Loucy (cell line): ENCODE results near the gene GALNT7.
A peak's percentile ranks its signal among the peaks of the same experiment; 100 is the strongest.

Experiments
- H2AFZ ChIP-seq: fragments of 200-600 bp; sonication (generic); 2 replicates; pipeline ENCODE4 v1.6.0; 2016; ENCODE audit warnings: antibody characterized with exemption, mild to moderate bottlenecking, low read length, moderate library complexity
- H3F3A ChIP-seq: fragments of 200-600 bp; 2 replicates; pipeline ENCODE4 v1.6.0; 2016; ENCODE audit warnings: antibody characterized with exemption, low read depth, mild to moderate bottlenecking
- H3K27me3 ChIP-seq: fragments of 200-600 bp; sonication (generic); 2 replicates; pipeline ENCODE4 v1.6.1; 2014; ENCODE audit warnings: low read length, mild to moderate bottlenecking; ENCODE audit not compliant: insufficient read depth, poor library complexity, severe bottlenecking
- H3K36me3 ChIP-seq: fragments of 200-600 bp; sonication (generic); 2 replicates; pipeline ENCODE4 v1.6.1; 2016; ENCODE audit warnings: low read length; ENCODE audit not compliant: insufficient read depth
- H3K4me1 ChIP-seq: fragments of 200-600 bp; sonication (generic); 2 replicates; pipeline ENCODE4 v1.5.1; 2014; ENCODE audit warnings: low read length, mild to moderate bottlenecking; ENCODE audit not compliant: insufficient read depth, poor library complexity, severe bottlenecking
- H3K4me2 ChIP-seq: fragments of 200-600 bp; sonication (generic); 2 replicates; pipeline ENCODE4 v1.6.0; 2014; ENCODE audit warnings: antibody characterized with exemption, low read length, low read depth, mild to moderate bottlenecking; ENCODE audit not compliant: poor library complexity, severe bottlenecking
- H3K4me3 ChIP-seq: fragments of 200-600 bp; sonication (generic); 2 replicates; pipeline ENCODE4 v1.5.1; 2014; ENCODE audit warnings: low read length, mild to moderate bottlenecking, mixed read lengths; ENCODE audit not compliant: poor library complexity, severe bottlenecking
- H3K79me2 ChIP-seq: fragments of 200-600 bp; sonication (generic); 2 replicates; pipeline ENCODE4 v1.6.1; 2014; ENCODE audit warnings: low read length; ENCODE audit not compliant: insufficient read depth
- H3K9ac ChIP-seq: fragments of 200-600 bp; sonication (generic); 2 replicates; pipeline ENCODE4 v1.6.0; 2014; ENCODE audit warnings: mild to moderate bottlenecking, low read depth, low read length, moderate library complexity; ENCODE audit not compliant: poor library complexity, severe bottlenecking
- H3K9me2 ChIP-seq: fragments of 200-600 bp; sonication (generic); replicated peaks from 2 replicates; pipeline ENCODE4 v1.6.1; 2016; ENCODE audit warnings: low read depth, low read length, mixed read lengths
- H3K9me3 ChIP-seq: fragments of 200-600 bp; sonication (generic); 2 replicates; pipeline ENCODE4 v1.6.1; 2014; ENCODE audit warnings: mild to moderate bottlenecking, antibody characterized with exemption, low read length, low read depth; ENCODE audit not compliant: insufficient read depth
- H4K20me1 ChIP-seq: fragments of 200-600 bp; sonication (generic); 2 replicates; pipeline ENCODE4 v1.6.0; 2014; ENCODE audit warnings: antibody characterized with exemption, low read length, mild to moderate bottlenecking; ENCODE audit not compliant: insufficient read depth, poor library complexity, severe bottlenecking
- CTCF ChIP-seq: fragments of 200-600 bp; sonication (generic); conservative IDR thresholded peaks from 2 replicates; pipeline ENCODE4 v1.5.1; 2014; ENCODE audit warnings: mild to moderate bottlenecking, antibody characterized with exemption, low read length
- EZH2phosphoT487 ChIP-seq: fragments of 200-600 bp; IDR thresholded peaks from 2 replicates; pipeline ENCODE4 v1.6.1; 2018; ENCODE audit warnings: antibody characterized with exemption, mild to moderate bottlenecking, moderate library complexity, borderline replicate concordance

GALNT7 gene

GRCh38 chr4:173121076-173121561 lies 47.5 kb upstream of the GALNT7 start:
- Histone ChIP-seq H4K20me1 (no peaks in the 10 kb centered on the region), H3K27me3 (no peaks in the 10 kb centered on the region), H3K9me3 (no peaks in the 10 kb centered on the region), H3F3A (no peaks in the 10 kb centered on the region), H3K79me2 (no peaks in the 10 kb centered on the region), H3K9ac (no peak overlapping the region), H3K36me3 (no peaks in the 10 kb centered on the region), H3K4me3 (no peak overlapping the region), H2AFZ (no peak overlapping the region), H3K4me1 (peaks cover 18% of the 10 kb centered on the region), H3K4me2 (peak overlapping the region; percentile 8), H3K9me2 (no peaks in the 10 kb centered on the region)
- TF ChIP-seq EZH2phosphoT487 (no peak), CTCF (no peak)

DNA sequence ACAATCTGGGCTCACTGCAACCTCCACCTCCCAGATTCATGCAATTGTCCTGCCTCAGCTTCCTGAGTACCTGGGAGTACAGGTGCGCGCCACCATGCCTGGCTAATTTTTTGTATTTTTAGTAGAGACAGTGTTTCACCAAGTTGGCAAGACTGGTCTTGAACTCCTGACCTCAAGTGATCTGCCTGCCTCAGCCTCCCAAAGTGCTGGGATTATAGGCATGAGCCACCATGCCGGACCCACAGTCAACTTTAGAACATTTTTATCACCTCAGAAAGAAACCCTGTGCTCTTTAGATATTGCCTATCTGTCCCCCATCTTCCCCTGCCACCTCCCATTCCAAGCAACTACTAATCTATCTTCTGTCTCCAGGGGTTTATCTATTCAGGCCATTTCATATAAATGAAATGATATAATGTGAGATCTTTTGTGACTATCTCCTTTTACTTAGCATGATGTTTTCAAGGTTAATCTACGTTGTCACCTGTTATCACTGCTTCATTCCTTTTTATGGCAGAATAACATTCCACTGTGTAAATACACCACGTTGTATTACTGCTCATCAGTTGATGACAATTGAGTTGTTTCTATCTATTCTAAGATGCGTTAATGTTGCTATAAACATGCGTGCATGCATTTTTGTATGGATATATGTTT lies 44.3 kb upstream of the GALNT7 start:
- no peak overlapping the region for H2AFZ ChIP-seq
- TF ChIP-seq CTCF, result no peak
- TF ChIP-seq EZH2phosphoT487, result no peak
- no peak overlapping the region for H3K9ac ChIP-seq
- H3K9me2 ChIP-seq, result no peaks in the 10 kb centered on the region
- H3F3A ChIP-seq, result no peaks in the 10 kb centered on the region
- no peaks in the 10 kb centered on the region for H4K20me1 ChIP-seq
- H3K4me2 ChIP-seq, result no peak overlapping the region
- no peaks in the 10 kb centered on the region for H3K27me3 ChIP-seq
- no peaks in the 10 kb centered on the region for H3K9me3 ChIP-seq
- H3K79me2 ChIP-seq, result no peaks in the 10 kb centered on the region
- no peaks in the 10 kb centered on the region for H3K36me3 ChIP-seq
- no peak overlapping the region for H3K4me3 ChIP-seq
- H3K4me1 ChIP-seq, result peaks cover 18% of the 10 kb centered on the region

DNA sequence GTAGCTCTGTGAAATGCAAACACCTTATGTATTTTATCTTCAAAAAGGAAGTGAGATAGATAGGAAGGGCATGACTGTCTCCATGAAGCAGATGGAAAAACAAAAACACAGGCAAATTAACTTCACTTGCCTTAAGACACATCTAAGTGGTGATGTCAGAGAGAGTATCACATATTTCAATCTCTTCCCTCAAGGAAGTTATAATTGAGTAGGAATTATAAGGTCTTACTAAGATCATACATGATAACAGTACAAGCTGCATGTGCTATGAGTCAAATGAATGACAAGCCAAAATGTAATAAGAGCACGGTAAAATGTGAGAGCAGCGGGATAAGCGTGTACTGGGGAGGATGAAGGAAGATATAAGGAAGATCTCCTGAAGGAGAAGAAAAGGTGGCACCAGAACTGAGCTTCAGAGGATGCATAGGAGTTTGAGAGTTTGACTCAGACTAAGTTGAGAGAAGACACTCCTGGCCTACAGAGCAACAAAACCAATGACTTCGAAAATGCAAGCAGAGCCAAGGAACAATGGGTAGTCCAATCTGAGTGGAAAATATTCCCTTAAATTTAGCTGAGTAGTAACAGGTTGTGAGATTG lies 43.3 kb upstream of the GALNT7 start:
- no peak overlapping the region for H3K9ac ChIP-seq
- peaks cover 18% of the 10 kb centered on the region for H3K4me1 ChIP-seq
- no peaks in the 10 kb centered on the region for H3K9me2 ChIP-seq
- H3F3A ChIP-seq, result no peaks in the 10 kb centered on the region
- no peaks in the 10 kb centered on the region for H3K79me2 ChIP-seq
- no peak overlapping the region for H3K4me2 ChIP-seq
- no peaks in the 10 kb centered on the region for H4K20me1 ChIP-seq
- no peaks in the 10 kb centered on the region for H3K36me3 ChIP-seq
- no peak overlapping the region for H2AFZ ChIP-seq
- no peaks in the 10 kb centered on the region for H3K9me3 ChIP-seq
- TF ChIP-seq EZH2phosphoT487 (no peak), CTCF (no peak)
- no peaks in the 10 kb centered on the region for H3K27me3 ChIP-seq
- no peak overlapping the region for H3K4me3 ChIP-seq
